Retinal pigment epithelial cell (primary cell): ENCODE results near the gene SPATS1.
"Not testable (repeated sequence)": the region's sequence is repeated elsewhere in the genome, so short reads cannot be mapped to it uniquely, and the experiment has no call there.

ENCODE experiments used
- DNase-seq: peaks from one replicate; pipeline ENCODE4 v3.0.0-alpha.2; 2010; ENCODE audit warnings: low read depth
- H3K4me3 ChIP-seq: 2 replicates; pipeline ENCODE4 v1.5.1; 2011; ENCODE audit warnings: mild to moderate bottlenecking, low read length, control low read depth, moderate library complexity
- CTCF ChIP-seq: conservative IDR thresholded peaks from 2 replicates; pipeline ENCODE4 v1.5.1; 2011; ENCODE audit warnings: low read depth, low read length, control low read depth, inconsistent platforms

The SPATS1 gene

GRCh38 chr6:44327096-44327495, 15.4 kb upstream of the SPATS1 start:
- no peak for DNase-seq
- TF ChIP-seq CTCF = no peak
- no peak overlapping the region for H3K4me3 ChIP-seq

GRCh38 chr6:44327760-44328159, 14.7 kb upstream of the SPATS1 start:
- TF ChIP-seq CTCF = no peak
- H3K4me3 ChIP-seq = no peak overlapping the region
- no peak for DNase-seq

- H3K4me3 ChIP-seq, DNase-seq: not testable (repeated sequence)
These were observed 14.2 kb upstream of the SPATS1 start for GRCh38 chr6:44328203-44328602.

- no peak overlapping the region for H3K4me3 ChIP-seq
- DNase-seq = no peak
- no peak for TF ChIP-seq CTCF
These were observed 12.6 kb upstream of the SPATS1 start for GRCh38 chr6:44329858-44330257.

GRCh38 chr6:44332585-44332984, 9.9 kb upstream of the SPATS1 start:
- peak; percentile 87 for DNase-seq
- no peak for TF ChIP-seq CTCF
- H3K4me3 ChIP-seq = no peak overlapping the region

- no peak for DNase-seq
- no peak for TF ChIP-seq CTCF
- no peak overlapping the region for H3K4me3 ChIP-seq
These were observed 9.1 kb upstream of the SPATS1 start for GRCh38 chr6:44333273-44333919.

- TF ChIP-seq CTCF = no peak
- no peak overlapping the region for H3K4me3 ChIP-seq
- no peak for DNase-seq
These were observed 8.5 kb upstream of the SPATS1 start for GRCh38 chr6:44333942-44334341.
